Natural killer cell (primary cell): ENCODE results near the gene CNOT8. TPM values are rescaled to one million over a fixed set of nuclear protein-coding genes. Genes with fewer than 3 reads are reported as not detected.

Source experiments
- ATAC-seq, 3 donors: fragments of 150-1000 bp in 2 of 3; fragments of 200-7000 bp in 1 of 3; cut with Tn5 transposase; 1 replicate in 1 of 3; 2 replicates in 2 of 3; pipeline ENCODE4 v1.10.0; 2021; ENCODE audit warnings: mild to moderate bottlenecking in 2 of 3, moderate library complexity in 2 of 3
- DNase-seq, 2 donors: peaks; one replicate each; pipeline versions ENCODE4 v3.0.0 to v3.0.0-alpha.2; 2013 to 2021; ENCODE audit warnings: mixed read lengths in 1 of 2
- H3K27ac ChIP-seq: one replicate; pipeline ENCODE4 v1.5.1; 2013; ENCODE audit warnings: mild to moderate bottlenecking, low read length
- H3K27me3 ChIP-seq: one replicate; pipeline ENCODE4 v1.6.1; 2013; ENCODE audit warnings: low read length; ENCODE audit not compliant: control insufficient read depth, insufficient read depth
- H3K36me3 ChIP-seq: one replicate; pipeline ENCODE4 v1.6.1; 2013; ENCODE audit warnings: low read length; ENCODE audit not compliant: control insufficient read depth, insufficient read depth
- H3K4me1 ChIP-seq: one replicate; pipeline ENCODE4 v1.6.1; 2013; ENCODE audit warnings: low read length; ENCODE audit not compliant: control insufficient read depth, insufficient read depth
- H3K4me3 ChIP-seq: one replicate; pipeline ENCODE4 v1.5.1; 2013; ENCODE audit warnings: low read length
- H3K9me3 ChIP-seq: one replicate; pipeline ENCODE4 v1.6.1; 2013; ENCODE audit warnings: low read length; ENCODE audit not compliant: control insufficient read depth, insufficient read depth
- H3K27ac Mint-ChIP-seq, 2 donors: one replicate each; pipeline ENCODE4 v1.8.0; 2022; ENCODE audit warnings: mild to moderate bottlenecking in 2 of 2, mixed read lengths in 2 of 2, moderate library complexity in 1 of 2
- H3K27me3 Mint-ChIP-seq, 2 donors: one replicate each; pipeline ENCODE4 v1.8.0; 2022; ENCODE audit warnings: low read depth in 2 of 2, mixed read lengths in 2 of 2
- H3K36me3 Mint-ChIP-seq: one replicate; pipeline ENCODE4 v1.8.0; 2022; ENCODE audit warnings: mixed read lengths
- H3K4me1 Mint-ChIP-seq, 2 donors: one replicate each; pipeline ENCODE4 v1.8.0; 2022; ENCODE audit warnings: mixed read lengths in 2 of 2
- H3K4me3 Mint-ChIP-seq: one replicate; pipeline ENCODE4 v1.8.0; 2022; ENCODE audit warnings: mild to moderate bottlenecking, moderate library complexity, mixed read lengths
- H3K9me3 Mint-ChIP-seq, 2 donors: one replicate each; pipeline ENCODE4 v1.8.0; 2022; ENCODE audit warnings: mixed read lengths in 2 of 2
- CTCF ChIP-seq: fragments of 200-600 bp; IDR thresholded peaks from one replicate; pipeline ENCODE4 v1.8.0; 2022; ENCODE audit warnings: antibody characterized with exemption
- WGBS: methylation state at CpG from one replicate; pipeline ENCODE4 v1.1.7; 2013; ENCODE audit warnings: missing lambda C conversion rate; ENCODE audit not compliant: insufficient coverage; 5-methylcytosine and 5-hydroxymethylcytosine counted together
- intact Hi-C: fragments of 100-400 bp; cut with micrococcal nuclease; formaldehyde crosslinking; loops from one replicate; pipeline ENCODE4 v1.14.2; 2022
- total RNA-seq, 4 donors: library from RNA; stranded (reverse); fragments of 120-200 nt in 1 of 4; gene quantifications; one replicate each; pipeline versions ENCODE4 v1.2.3 to v1.2.4, GENCODE V29; 2013 to 2022

The CNOT8 gene
- total RNA-seq, 3 donors from 2014 or later (not counting 1 experiment from before 2014, with no cell fraction given), result 115 to 128 (median 124) TPM

GRCh38 chr5:154861946-154862345, 3.5 kb downstream of the CNOT8 start:
- no peak for TF ChIP-seq CTCF
- Mint-ChIP-seq H3K9me3 (no peaks in the 10 kb centered on the region), H3K36me3 (no peaks in the 10 kb centered on the region), H3K4me3 (peak overlapping the region; percentile 63), H3K4me1 (peaks cover 65 to 75% of the 10 kb centered on the region in 2 donors), H3K27me3 (no peaks in the 10 kb centered on the region), H3K27ac (peak overlapping the region; percentile 96 to 98)
- Histone ChIP-seq H3K27me3 (no peaks in the 10 kb centered on the region), H3K27ac (no peak overlapping the region), H3K4me3 (no peak overlapping the region), H3K9me3 (no peaks in the 10 kb centered on the region), H3K4me1 (peaks cover 23% of the 10 kb centered on the region), H3K36me3 (peaks cover 18% of the 10 kb centered on the region)
- DNase-seq (no peak), ATAC-seq (no peak)
- intact Hi-C loops, result no loop called here
- 90% methylated on average over 7 of the region's 8 CpGs for WGBS

- Mint-ChIP-seq H3K4me3 (peak overlapping the region; percentile 3), H3K36me3 (no peaks in the 10 kb centered on the region), H3K27ac (peak overlapping the region; percentile 96 to 98), H3K4me1 (peaks cover 59 to 67% of the 10 kb centered on the region in 2 donors), H3K9me3 (no peaks in the 10 kb centered on the region), H3K27me3 (no peaks in the 10 kb centered on the region)
- Histone ChIP-seq H3K27ac (no peak overlapping the region), H3K27me3 (no peaks in the 10 kb centered on the region), H3K4me3 (no peak overlapping the region), H3K4me1 (peaks cover 18% of the 10 kb centered on the region), H3K36me3 (peaks cover 22% of the 10 kb centered on the region), H3K9me3 (no peaks in the 10 kb centered on the region)
- no peak for TF ChIP-seq CTCF
- DNase-seq, result no peak
- no peak for ATAC-seq
- 33% methylated on average over 1 of the region's 2 CpGs for WGBS
- intact Hi-C loops, result no loop called here
These were observed 4.3 kb downstream of the CNOT8 start for GRCh38 chr5:154862766-154863165.

- no peaks in the 10 kb centered on the region for H3K27me3 Mint-ChIP-seq
- DNase-seq (no peak), ATAC-seq (no peak)
- no peak for TF ChIP-seq CTCF
- WGBS, result 96% methylated on average over 4 of the region's 7 CpGs
- H3K9me3 Mint-ChIP-seq, result no peaks in the 10 kb centered on the region
- peak overlapping the region; percentile 40 for H3K4me3 Mint-ChIP-seq
- Histone ChIP-seq H3K27ac (no peak overlapping the region), H3K9me3 (no peaks in the 10 kb centered on the region), H3K4me1 (peaks cover 18% of the 10 kb centered on the region), H3K36me3 (peaks cover 24% of the 10 kb centered on the region), H3K4me3 (no peak overlapping the region), H3K27me3 (no peaks in the 10 kb centered on the region)
- no peaks in the 10 kb centered on the region for H3K36me3 Mint-ChIP-seq
- H3K27ac Mint-ChIP-seq, result peak overlapping the region; percentile 96 to 98
- peaks cover 55 to 64% of the 10 kb centered on the region in 2 donors for H3K4me1 Mint-ChIP-seq
- intact Hi-C loops, result no loop called here
These were observed 5.1 kb downstream of the CNOT8 start for GRCh38 chr5:154863291-154864080.
